SK-N-SH (cell line): ENCODE measurements around the gene SAYSD1.

Experiments
- CHD2 ChIP-seq: fragments of 150-350 bp; IDR thresholded peaks from 2 replicates; pipeline ENCODE4 v1.6.1; 2018; ENCODE audit warnings: low read length; ENCODE audit not compliant: partially characterized antibody
- CTCF ChIP-seq: fragments of 200-600 bp; sonication (generic); IDR thresholded peaks from 2 replicates; pipeline ENCODE4 v1.6.1; 2017; ENCODE audit warnings: antibody characterized with exemption, mild to moderate bottlenecking, moderate library complexity
- EP300 ChIP-seq, 2 experiments: IDR thresholded peaks; 2 replicates each; pipeline versions ENCODE4 v1.4.0 to v1.6.1; 2012; ENCODE audit warnings: borderline replicate concordance in 1 of 2, low read depth in 1 of 2, low read length in 1 of 2
- EZH2phosphoT487 ChIP-seq: fragments of 200-600 bp; sonication (generic); IDR thresholded peaks from 2 replicates; pipeline ENCODE4 v1.6.1; 2017; ENCODE audit warnings: low read depth, mixed run types, mild to moderate bottlenecking, antibody characterized with exemption, moderate library complexity, borderline replicate concordance
- FOXM1 ChIP-seq: IDR thresholded peaks from 2 replicates; pipeline ENCODE4 v1.4.0; 2012; ENCODE audit warnings: low read depth, mild to moderate bottlenecking
- JUND ChIP-seq: IDR thresholded peaks from 2 replicates; pipeline ENCODE4 v1.4.0; 2012
- MXI1 ChIP-seq: IDR thresholded peaks from 2 replicates; pipeline ENCODE4 v1.6.1; 2012; ENCODE audit warnings: mild to moderate bottlenecking, low read depth, low read length, improper control_type of control experiment
- NRF1 ChIP-seq: IDR thresholded peaks from 2 replicates; pipeline ENCODE4 v1.6.1; 2012; ENCODE audit warnings: low read depth, mild to moderate bottlenecking, low read length
- PBX3 ChIP-seq: IDR thresholded peaks from 2 replicates; pipeline ENCODE4; 2012
- POLR2AphosphoS5 ChIP-seq: IDR thresholded peaks from 2 replicates; pipeline ENCODE4 v1.6.1; 2012; ENCODE audit warnings: low read depth, low read length
- SIN3A ChIP-seq: IDR thresholded peaks from 2 replicates; pipeline ENCODE4 v1.6.1; 2012; ENCODE audit warnings: low read depth, mild to moderate bottlenecking, low read length, moderate library complexity, borderline replicate concordance
- SMC3 ChIP-seq: IDR thresholded peaks from 2 replicates; pipeline ENCODE4 v1.6.1; 2012; ENCODE audit warnings: low read depth, low read length, improper control_type of control experiment
- USF2 ChIP-seq: fragments of 150-350 bp; IDR thresholded peaks from 2 replicates; pipeline ENCODE4 v1.6.1; 2017; ENCODE audit warnings: antibody characterized with exemption, low read length, low read depth, borderline replicate concordance
- ZBTB33 ChIP-seq: IDR thresholded peaks from 2 replicates; pipeline ENCODE4 v1.4.0; 2012; ENCODE audit warnings: low read depth, borderline replicate concordance

GRCh38 chr6:39092124-39092523, 22.9 kb downstream of the SAYSD1 start:
- TF ChIP-seq JUND (no peak), SMC3 (peak; percentile 53; the same call in 1 of the 2 replicates), FOXM1 (no peak), CHD2 (peak; percentile 10), CTCF (no peak), EZH2phosphoT487 (no peak), USF2 (no peak), ZBTB33 (no peak), NRF1 (no peak), MXI1 (no peak), SIN3A (no peak), EP300 (IDR thresholded peaks at IDR 0.05; ENCODE audit: borderline replicate concordance in 1 of 2, low read depth in 1 of 2, low read length in 1 of 2) (no peak), POLR2AphosphoS5 (no peak), PBX3 (no peak)
